ENCODE results near the gene NKAIN2.

NKAIN2 gene

DNA sequence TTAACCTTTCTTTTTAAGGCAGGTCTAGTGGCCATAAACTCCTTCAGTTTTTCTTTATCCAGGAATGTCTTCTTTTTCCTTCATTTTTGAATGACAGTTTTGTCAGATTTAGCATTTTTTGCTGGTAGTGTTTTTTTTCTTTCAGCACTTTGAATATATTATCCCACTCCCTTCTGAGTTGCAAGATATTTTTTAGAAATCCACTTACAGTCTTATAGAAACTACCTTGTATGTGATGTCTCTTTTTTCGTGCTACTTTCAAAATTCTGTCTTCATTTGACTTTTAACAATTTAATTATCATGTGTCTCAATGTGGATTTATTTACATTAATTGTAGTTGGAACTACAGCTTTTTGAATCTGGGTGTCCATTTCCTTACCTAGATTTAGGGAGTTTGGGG is 874.2 kb downstream of the NKAIN2 start:
- Histone ChIP-seq H3F3A (ENCODE audit: insufficient read depth, low read length) (no peaks in the 10 kb centered on the region), H3K79me2 (ENCODE audit: low read length) (no peaks in the 10 kb centered on the region), H3K27me3 (replicated peaks; ENCODE audit: insufficient read depth, low read length) (no peaks in the 10 kb centered on the region), H3K27ac (ENCODE audit: low read length) (no peak overlapping the region), H3K9me2 (replicated peaks; ENCODE audit: insufficient read depth, low read length) (no peaks in the 10 kb centered on the region), H4K20me1 (ENCODE audit: insufficient read depth, low read length) (no peaks in the 10 kb centered on the region), H3K4me3 (ENCODE audit: low read length) (no peak overlapping the region), H3K9ac (ENCODE audit: low read length) (no peak overlapping the region), H2AFZ (ENCODE audit: low read length) (no peak overlapping the region), H3K36me3 (replicated peaks; ENCODE audit: insufficient read depth, low read length) (no peaks in the 10 kb centered on the region), H3K9me3 (replicated peaks; ENCODE audit: insufficient read depth, low read length) (no peaks in the 10 kb centered on the region), H3K4me1 (ENCODE audit: low read length) (no peaks in the 10 kb centered on the region), H3K4me2 (ENCODE audit: low read depth, low read length) (no peak overlapping the region)
- TF ChIP-seq EZH2phosphoT487 (IDR thresholded peaks at IDR 0.05; ENCODE audit: low read length) (no peak), EZH2 (optimal IDR thresholded peaks at IDR 0.05; ENCODE audit: low read depth, low read length) (no peak)
- TF ChIP-seq, protein P1, sequence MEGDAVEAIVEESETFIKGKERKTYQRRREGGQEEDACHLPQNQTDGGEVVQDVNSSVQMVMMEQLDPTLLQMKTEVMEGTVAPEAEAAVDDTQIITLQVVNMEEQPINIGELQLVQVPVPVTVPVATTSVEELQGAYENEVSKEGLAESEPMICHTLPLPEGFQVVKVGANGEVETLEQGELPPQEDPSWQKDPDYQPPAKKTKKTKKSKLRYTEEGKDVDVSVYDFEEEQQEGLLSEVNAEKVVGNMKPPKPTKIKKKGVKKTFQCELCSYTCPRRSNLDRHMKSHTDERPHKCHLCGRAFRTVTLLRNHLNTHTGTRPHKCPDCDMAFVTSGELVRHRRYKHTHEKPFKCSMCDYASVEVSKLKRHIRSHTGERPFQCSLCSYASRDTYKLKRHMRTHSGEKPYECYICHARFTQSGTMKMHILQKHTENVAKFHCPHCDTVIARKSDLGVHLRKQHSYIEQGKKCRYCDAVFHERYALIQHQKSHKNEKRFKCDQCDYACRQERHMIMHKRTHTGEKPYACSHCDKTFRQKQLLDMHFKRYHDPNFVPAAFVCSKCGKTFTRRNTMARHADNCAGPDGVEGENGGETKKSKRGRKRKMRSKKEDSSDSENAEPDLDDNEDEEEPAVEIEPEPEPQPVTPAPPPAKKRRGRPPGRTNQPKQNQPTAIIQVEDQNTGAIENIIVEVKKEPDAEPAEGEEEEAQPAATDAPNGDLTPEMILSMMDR (IDR thresholded peaks at IDR 0.05; ENCODE audit: low read length) = no peak
- DNase-seq = no peak

DNA sequence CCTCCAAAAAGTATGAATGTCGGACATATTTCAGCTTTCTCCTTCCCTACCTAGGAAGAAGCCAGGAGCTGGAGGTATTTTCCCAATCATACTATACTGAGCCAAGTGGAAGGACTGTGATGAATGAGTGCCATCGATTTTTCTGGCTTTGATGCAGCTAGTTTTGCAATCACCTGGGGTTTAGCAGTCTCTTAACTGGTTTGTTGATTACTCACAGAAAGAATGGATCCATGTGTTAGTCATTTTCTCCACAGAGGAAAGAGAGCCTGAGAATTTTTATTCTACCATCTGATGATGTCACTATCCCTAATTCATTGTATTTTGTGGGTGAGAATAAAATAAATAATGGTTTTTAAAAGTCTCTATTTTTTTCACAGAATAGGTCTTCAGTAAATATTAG is 875.7 kb downstream of the NKAIN2 start:
- H2AFZ ChIP-seq (ENCODE audit: low read length) = no peak overlapping the region
- no peaks in the 10 kb centered on the region for H3K9me3 ChIP-seq (replicated peaks; ENCODE audit: insufficient read depth, low read length)
- no peak overlapping the region for H3K4me3 ChIP-seq (ENCODE audit: low read length)
- H3K9ac ChIP-seq (ENCODE audit: low read length) = no peak overlapping the region
- no peaks in the 10 kb centered on the region for H4K20me1 ChIP-seq (ENCODE audit: insufficient read depth, low read length)
- no peaks in the 10 kb centered on the region for H3K36me3 ChIP-seq (replicated peaks; ENCODE audit: insufficient read depth, low read length)
- no peaks in the 10 kb centered on the region for H3K79me2 ChIP-seq (ENCODE audit: low read length)
- H3K27ac ChIP-seq (ENCODE audit: low read length) = no peak overlapping the region
- no peaks in the 10 kb centered on the region for H3F3A ChIP-seq (ENCODE audit: insufficient read depth, low read length)
- no peak for DNase-seq
- no peak for TF ChIP-seq EZH2 (optimal IDR thresholded peaks at IDR 0.05; ENCODE audit: low read depth, low read length)
- TF ChIP-seq, protein P1 (IDR thresholded peaks at IDR 0.05; ENCODE audit: low read length) = no peak
- TF ChIP-seq EZH2phosphoT487 (IDR thresholded peaks at IDR 0.05; ENCODE audit: low read length) = no peak
- no peaks in the 10 kb centered on the region for H3K4me1 ChIP-seq (ENCODE audit: low read length)
- no peaks in the 10 kb centered on the region for H3K9me2 ChIP-seq (replicated peaks; ENCODE audit: insufficient read depth, low read length)
- no peaks in the 10 kb centered on the region for H3K27me3 ChIP-seq (replicated peaks; ENCODE audit: insufficient read depth, low read length)
- H3K4me2 ChIP-seq (ENCODE audit: low read depth, low read length) = no peak overlapping the region

DNA sequence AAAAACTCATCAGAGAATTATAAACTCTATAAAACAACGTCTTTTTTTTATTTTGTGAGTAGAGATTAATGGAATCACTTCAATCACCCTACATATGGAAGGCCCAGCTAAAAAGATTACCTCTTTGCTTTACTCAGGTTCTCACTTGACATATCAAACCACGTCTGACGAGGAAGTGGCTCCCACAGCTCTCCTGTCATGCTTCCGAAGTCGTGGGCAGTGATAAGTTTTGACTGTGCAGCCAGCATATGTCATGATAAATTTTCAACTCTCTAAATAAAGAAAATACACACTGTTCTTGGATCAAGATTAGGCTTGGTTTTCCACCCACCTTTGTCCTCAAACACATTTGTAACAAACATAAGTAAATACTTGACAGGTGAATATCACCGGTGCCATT is 879.1 kb downstream of the NKAIN2 start:
- Histone ChIP-seq H2AFZ (ENCODE audit: low read length) (no peak overlapping the region), H3K9me2 (replicated peaks; ENCODE audit: insufficient read depth, low read length) (no peaks in the 10 kb centered on the region), H3K27ac (ENCODE audit: low read length) (no peak overlapping the region), H3K4me3 (ENCODE audit: low read length) (no peak overlapping the region), H3F3A (ENCODE audit: insufficient read depth, low read length) (no peaks in the 10 kb centered on the region), H3K4me2 (ENCODE audit: low read depth, low read length) (no peak overlapping the region), H4K20me1 (ENCODE audit: insufficient read depth, low read length) (no peaks in the 10 kb centered on the region), H3K27me3 (replicated peaks; ENCODE audit: insufficient read depth, low read length) (no peaks in the 10 kb centered on the region), H3K9me3 (replicated peaks; ENCODE audit: insufficient read depth, low read length) (no peaks in the 10 kb centered on the region), H3K9ac (ENCODE audit: low read length) (no peak overlapping the region), H3K79me2 (ENCODE audit: low read length) (no peaks in the 10 kb centered on the region), H3K4me1 (ENCODE audit: low read length) (no peaks in the 10 kb centered on the region), H3K36me3 (replicated peaks; ENCODE audit: insufficient read depth, low read length) (no peaks in the 10 kb centered on the region)
- DNase-seq = no peak
- TF ChIP-seq EZH2phosphoT487 (IDR thresholded peaks at IDR 0.05; ENCODE audit: low read length) (no peak), EZH2 (optimal IDR thresholded peaks at IDR 0.05; ENCODE audit: low read depth, low read length) (no peak)
- TF ChIP-seq, protein P1 (IDR thresholded peaks at IDR 0.05; ENCODE audit: low read length) = no peak
